ENCODE measurements around the gene ATP11C. TPM values are rescaled to one million over a fixed set of nuclear protein-coding genes. Genes with fewer than 3 reads are reported as not detected.

Gene ATP11C
- total and polyA plus RNA-seq, 2 experiments from 2014 or later = 44.0 to 90.7 TPM

- Histone ChIP-seq H4K20me1 (replicated peaks; ENCODE audit: insufficient read depth) (no peaks in the 10 kb centered on the region), H3K4me2 (no peak overlapping the region), H2AFZ (no peak overlapping the region), H3K4me3 (no peak overlapping the region), H3K79me2 (replicated peaks; ENCODE audit: insufficient read depth) (no peaks in the 10 kb centered on the region), H3K36me3 (ENCODE audit: insufficient read depth) (peaks cover 10% of the 10 kb centered on the region; the same call in 1 of the 2 replicates), H3K9me2 (ENCODE audit: insufficient read depth) (no peaks in the 10 kb centered on the region), H3K4me1 (ENCODE audit: insufficient read depth) (no peaks in the 10 kb centered on the region), H3F3A (replicated peaks; ENCODE audit: low read depth) (no peaks in the 10 kb centered on the region), H3K27ac (ENCODE audit: low read depth) (no peak overlapping the region), H3K27me3 (ENCODE audit: insufficient read depth) (no peaks in the 10 kb centered on the region)
- Mint-ChIP-seq H3K9me3 (no peaks in the 10 kb centered on the region), H3K27me3 (ENCODE audit: insufficient read depth, low read depth, poor library complexity) (no peaks in the 10 kb centered on the region), H3K27ac (no peak overlapping the region), H3K4me1 (no peaks in the 10 kb centered on the region), H3K4me3 (no peak overlapping the region), H3K36me3 (ENCODE audit: low read depth) (peaks cover 6% of the 10 kb centered on the region; the same call in 2 of the 3 replicates)
- no peak for DNase-seq (ENCODE audit: low spot score)
- TF ChIP-seq ZNF462 (CRISPR knock-in tag; IDR thresholded peaks at IDR 0.05) (no peak), EZH2 (IDR thresholded peaks at IDR 0.05; ENCODE audit: low read depth, unreplicated experiment) (no peak), CREB1 (CRISPR knock-in tag; IDR thresholded peaks at IDR 0.05; ENCODE audit: low read depth) (no peak), JUNB (IDR thresholded peaks at IDR 0.05; ENCODE audit: unreplicated experiment) (no peak), CTCF (conservative IDR thresholded peaks at IDR 0.05; ENCODE audit: low read depth in 2 of 2) (no peak), NANOG (IDR thresholded peaks at IDR 0.05; ENCODE audit: borderline replicate concordance) (no peak), ZNF331 (CRISPR knock-in tag; IDR thresholded peaks at IDR 0.05; ENCODE audit: low read depth) (no peak), REST (IDR thresholded peaks at IDR 0.05; ENCODE audit: unreplicated experiment) (no peak), STAT1 (IDR thresholded peaks at IDR 0.05; ENCODE audit: unreplicated experiment) (no peak), POLR2AphosphoS5 (IDR thresholded peaks at IDR 0.05; ENCODE audit: low read depth) (no peak), ETS1 (IDR thresholded peaks at IDR 0.05) (no peak), EZH2phosphoT487 (IDR thresholded peaks at IDR 0.05; ENCODE audit: unreplicated experiment) (no peak), ZNF114 (CRISPR knock-in tag; IDR thresholded peaks at IDR 0.05) (no peak)
- ATAC-seq = no peak
Observed at GRCh38 chrX:139795196-139795595, 137.7 kb downstream of the ATP11C start.

All from GM23338 (cell line).